HG03469 (cell line): ENCODE measurements around the gene NCK1.

Source experiments
- ATAC-seq: cut with Tn5 transposase; IDR thresholded peaks from one replicate; pipeline ENCODE4 v1.9.1; 2021; ENCODE audit warnings: mild to moderate bottlenecking, moderate library complexity, moderate number of reproducible peaks; ENCODE audit not compliant: unreplicated experiment

The NCK1 gene

GRCh38 chr3:136905549-136905948, 43.5 kb downstream of the NCK1 start:
- no peak for ATAC-seq

GRCh38 chr3:136906725-136907124, 44.7 kb downstream of the NCK1 start:
- ATAC-seq: no peak

GRCh38 chr3:136908297-136908696, 46.3 kb downstream of the NCK1 start:
- ATAC-seq: no peak

GRCh38 chr3:136909187-136909586, 47.2 kb downstream of the NCK1 start:
- ATAC-seq: no peak

- ATAC-seq: no peak
Measured at GRCh38 chr3:136910697-136911096, 48.7 kb downstream of the NCK1 start.

- no peak for ATAC-seq
Measured at GRCh38 chr3:136913168-136913567, 51.2 kb downstream of the NCK1 start.

- no peak for ATAC-seq
Measured at GRCh38 chr3:136914739-136915138, 52.7 kb downstream of the NCK1 start.

GRCh38 chr3:136916223-136916622, 54.2 kb downstream of the NCK1 start:
- no peak for ATAC-seq

GRCh38 chr3:136919799-136920580, 58.0 kb downstream of the NCK1 start:
- ATAC-seq: peak; percentile 46

GRCh38 chr3:136920904-136921611, 59.0 kb downstream of the NCK1 start:
- no peak for ATAC-seq

- ATAC-seq: no peak
Measured at GRCh38 chr3:136925425-136926190, 63.6 kb downstream of the NCK1 start.

- ATAC-seq: no peak
Measured at GRCh38 chr3:136928240-136928639, 66.2 kb downstream of the NCK1 start.

GRCh38 chr3:136929977-136930670, 68.1 kb downstream of the NCK1 start:
- no peak for ATAC-seq

GRCh38 chr3:136931606-136932005, 69.6 kb downstream of the NCK1 start:
- no peak for ATAC-seq

GRCh38 chr3:136932523-136932922, 70.5 kb downstream of the NCK1 start:
- no peak for ATAC-seq

- no peak for ATAC-seq
Measured at GRCh38 chr3:136932978-136933772, 71.2 kb downstream of the NCK1 start.

GRCh38 chr3:136937175-136937574, 75.2 kb downstream of the NCK1 start:
- ATAC-seq: no peak

- no peak for ATAC-seq
Measured at GRCh38 chr3:136937851-136938250, 75.8 kb downstream of the NCK1 start.

GRCh38 chr3:136938334-136938733, 76.3 kb downstream of the NCK1 start:
- no peak for ATAC-seq

GRCh38 chr3:136939489-136939888, 77.5 kb downstream of the NCK1 start:
- ATAC-seq: no peak
